Stromal cell of bone marrow (primary cell): ENCODE data around the gene RBM42.

Source experiments
- DNase-seq: peaks from one replicate; pipeline ENCODE4 v3.0.0-alpha.2; 2012; ENCODE audit warnings: low read depth

RBM42 gene

DNA sequence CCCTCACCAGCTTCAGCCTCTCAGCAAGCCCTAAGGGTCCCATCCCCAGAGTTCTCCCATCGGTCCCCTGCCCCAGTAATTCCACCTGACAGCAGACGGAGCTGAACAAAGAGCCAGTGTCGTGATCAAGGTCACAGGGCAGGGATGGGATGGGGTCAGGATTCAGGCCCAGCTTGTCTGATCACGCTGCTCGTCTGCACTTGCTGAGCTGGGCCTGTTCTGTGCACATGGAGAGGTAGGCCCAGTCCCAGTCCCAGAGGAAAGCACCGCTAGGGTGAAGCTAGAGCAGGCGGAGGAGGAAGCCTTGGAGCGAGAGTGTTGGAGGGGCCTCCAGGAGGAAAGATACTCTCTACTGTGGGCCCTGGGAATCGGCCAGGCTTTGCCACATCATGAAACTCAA is 7.1 kb upstream of the RBM42 start:
- DNase-seq = no peak

DNA sequence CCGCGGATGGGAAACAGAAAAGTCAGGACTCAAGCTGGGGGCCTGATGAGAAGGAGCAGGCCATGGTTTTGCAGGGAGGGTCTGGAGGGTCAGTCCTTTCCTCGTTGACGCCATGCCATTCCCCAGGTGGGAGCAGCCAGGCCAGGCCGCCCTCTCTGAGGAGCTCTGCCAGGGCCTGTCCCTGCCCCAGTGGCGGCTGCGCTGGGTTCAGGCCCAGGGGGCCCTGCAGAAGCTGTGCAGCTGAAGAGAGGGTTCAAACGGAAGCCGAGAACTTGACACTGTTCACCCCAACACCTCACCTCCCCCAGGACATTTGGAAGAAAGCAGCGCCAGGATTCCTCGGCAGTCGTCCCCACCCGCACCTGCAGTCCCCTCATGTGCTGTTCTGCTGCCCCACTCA is 6.1 kb upstream of the RBM42 start:
- DNase-seq = no peak

DNA sequence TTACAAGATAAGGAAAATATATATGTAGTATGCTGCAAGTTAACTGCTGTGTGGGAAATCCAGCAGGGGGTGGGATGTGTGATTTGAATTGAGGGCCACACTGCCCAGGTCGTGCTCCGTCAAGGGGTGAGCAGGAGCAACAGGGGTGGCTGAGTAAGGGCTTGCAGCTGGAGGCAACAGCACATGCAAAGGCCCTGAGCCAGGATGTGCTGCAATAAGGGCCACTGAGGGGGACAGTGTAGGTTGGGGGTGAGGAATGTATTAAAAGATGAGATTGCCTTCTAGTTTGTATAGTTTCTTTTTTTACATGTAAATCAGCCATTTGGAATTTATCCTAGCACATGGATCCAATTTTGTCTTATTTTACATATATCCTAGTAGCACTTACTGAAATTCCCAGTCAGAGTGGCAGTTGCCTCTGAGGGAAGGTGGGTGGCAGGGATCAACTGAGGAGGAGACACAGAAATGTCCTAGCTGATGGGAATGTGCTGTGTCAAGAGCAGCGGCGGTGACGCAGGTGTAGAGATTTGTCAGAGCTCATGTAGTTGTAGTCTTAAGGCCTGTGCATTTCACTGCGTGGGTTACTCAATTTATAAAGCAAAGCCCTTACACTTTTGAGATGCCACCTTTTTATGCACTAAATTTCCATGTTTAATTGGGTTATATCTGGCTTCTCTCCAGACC is 5.4 kb upstream of the RBM42 start:
- no peak for DNase-seq

DNA sequence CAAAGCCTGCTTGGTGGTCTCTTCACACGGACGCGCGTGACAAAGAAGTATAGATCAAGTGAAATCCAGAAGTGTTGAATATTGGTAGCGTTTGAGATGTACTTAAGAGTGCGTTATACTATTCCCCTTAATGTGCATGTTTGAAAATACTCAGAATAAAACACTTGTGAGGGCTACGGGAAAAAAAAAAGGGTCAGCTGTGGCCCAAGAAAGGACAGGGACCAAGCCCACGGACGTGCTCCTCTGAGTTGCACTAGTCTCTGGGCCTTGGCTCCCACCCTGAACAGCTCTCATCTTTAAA is 622 bp upstream of the RBM42 start:
- DNase-seq = no peak

DNA sequence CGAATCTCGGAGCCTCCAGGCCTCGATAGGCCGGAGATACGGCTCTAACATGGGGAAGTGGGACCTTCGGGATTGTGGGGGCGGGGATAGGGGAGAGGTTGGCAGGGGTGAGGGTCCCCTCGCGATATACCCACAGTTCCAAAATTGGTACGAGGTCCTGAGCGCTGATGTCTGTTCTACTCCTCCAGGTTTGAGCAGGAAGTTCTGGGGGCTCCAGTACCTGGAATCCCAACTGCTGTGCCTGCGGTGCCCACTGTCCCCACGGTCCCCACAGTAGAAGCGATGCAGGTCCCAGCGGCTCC is 447 bp downstream of the RBM42 start:
- no peak for DNase-seq

DNA sequence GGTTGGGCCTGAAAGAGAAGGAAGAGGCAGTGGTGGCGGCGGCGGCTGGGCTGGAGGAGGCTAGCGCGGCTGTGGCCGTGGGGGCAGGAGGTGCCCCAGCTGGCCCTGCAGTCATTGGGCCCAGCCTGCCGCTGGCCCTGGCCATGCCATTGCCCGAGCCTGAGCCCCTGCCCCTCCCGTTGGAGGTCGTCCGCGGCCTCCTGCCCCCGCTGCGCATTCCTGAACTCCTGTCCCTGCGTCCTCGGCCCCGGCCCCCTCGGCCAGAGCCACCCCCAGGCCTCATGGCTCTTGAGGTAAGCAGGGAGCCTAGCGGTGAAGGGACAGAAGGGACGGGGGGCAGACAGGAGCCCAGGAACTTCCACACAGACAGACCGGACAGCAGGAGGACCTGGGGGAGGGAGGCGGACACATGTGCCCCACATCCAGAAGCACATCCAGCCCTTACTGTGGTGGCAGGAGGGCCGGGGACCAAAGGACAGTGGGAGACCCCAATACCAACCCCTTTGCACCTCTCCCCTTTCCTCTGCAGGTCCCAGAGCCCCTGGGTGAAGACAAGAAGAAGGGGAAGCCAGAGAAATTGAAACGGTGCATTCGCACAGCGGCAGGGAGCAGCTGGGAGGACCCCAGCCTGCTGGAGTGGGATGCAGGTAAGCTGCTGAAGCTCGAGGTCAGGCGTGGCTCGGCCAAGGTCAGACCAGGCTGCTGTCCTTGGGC is 5.0 kb downstream of the RBM42 start:
- DNase-seq = no peak

DNA sequence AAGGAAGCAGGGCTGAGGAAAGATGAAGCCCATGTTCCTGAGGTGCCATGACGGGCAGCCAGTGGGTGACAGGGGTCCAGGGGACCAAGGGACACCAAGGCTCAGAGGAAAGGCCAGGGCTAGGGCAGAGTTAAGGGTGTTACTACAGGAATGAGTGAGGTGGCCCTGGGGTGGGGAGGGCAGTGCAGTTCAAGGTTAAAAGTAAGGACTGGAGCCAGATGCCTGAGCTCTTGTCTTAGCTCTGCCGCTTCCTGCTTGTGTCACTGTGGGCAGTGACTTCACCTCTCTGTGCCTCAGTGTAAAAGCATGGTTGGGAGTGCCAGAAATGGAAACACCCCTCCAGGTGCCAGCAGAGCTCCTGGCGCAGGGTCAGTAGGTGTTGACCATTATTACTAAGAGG is 7.8 kb downstream of the RBM42 start:
- no peak for DNase-seq

DNA sequence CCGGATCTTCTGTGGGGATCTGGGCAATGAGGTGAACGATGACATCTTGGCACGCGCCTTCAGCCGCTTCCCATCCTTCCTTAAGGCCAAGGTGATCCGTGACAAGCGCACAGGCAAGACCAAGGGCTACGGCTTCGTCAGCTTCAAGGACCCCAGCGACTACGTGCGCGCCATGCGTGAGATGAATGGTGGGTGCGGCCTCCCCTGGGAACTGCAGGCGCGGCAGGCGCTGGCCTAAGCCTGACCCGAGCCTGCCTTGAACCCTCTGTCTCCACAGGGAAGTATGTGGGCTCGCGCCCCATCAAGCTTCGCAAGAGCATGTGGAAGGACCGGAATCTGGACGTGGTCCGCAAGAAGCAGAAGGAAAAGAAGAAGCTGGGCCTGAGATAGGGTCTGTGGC is 8.3 kb downstream of the RBM42 start:
- DNase-seq = no peak

DNA sequence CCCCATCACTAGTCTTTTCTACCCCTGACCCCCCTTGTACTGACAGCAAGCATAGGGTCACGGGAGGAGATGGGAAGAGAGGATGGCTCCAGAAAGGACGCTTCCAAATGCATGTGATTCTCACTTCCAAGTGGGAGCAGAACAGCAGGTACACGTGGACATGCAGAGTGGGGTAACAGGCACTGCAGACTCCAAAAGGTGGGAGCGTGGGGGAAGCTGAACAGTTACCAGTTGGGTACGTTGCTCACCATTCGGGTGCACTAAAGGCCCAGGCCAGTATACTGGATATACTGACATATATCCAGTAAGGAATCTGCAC is 10.4 kb downstream of the RBM42 start:
- DNase-seq = no peak

DNA sequence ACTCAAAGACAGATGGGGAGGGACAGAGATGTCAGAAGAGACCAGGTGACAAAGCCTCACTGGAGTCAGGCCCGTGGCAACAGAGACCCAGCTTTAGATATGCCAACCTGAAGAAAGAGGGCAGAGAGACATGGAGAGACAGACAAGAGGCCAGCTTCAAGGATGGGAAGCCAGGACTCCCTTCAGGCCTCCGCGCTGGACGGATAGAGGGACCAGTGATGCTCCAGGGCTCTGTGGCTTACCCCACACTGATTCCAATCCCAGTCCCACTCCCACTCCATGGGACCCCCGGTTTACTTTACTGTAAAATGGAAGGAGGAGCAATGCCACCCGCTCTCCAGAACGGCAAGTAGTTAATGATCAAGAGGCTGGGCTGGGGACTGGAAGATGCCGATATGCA is 11.0 kb downstream of the RBM42 start:
- DNase-seq = no peak

DNA sequence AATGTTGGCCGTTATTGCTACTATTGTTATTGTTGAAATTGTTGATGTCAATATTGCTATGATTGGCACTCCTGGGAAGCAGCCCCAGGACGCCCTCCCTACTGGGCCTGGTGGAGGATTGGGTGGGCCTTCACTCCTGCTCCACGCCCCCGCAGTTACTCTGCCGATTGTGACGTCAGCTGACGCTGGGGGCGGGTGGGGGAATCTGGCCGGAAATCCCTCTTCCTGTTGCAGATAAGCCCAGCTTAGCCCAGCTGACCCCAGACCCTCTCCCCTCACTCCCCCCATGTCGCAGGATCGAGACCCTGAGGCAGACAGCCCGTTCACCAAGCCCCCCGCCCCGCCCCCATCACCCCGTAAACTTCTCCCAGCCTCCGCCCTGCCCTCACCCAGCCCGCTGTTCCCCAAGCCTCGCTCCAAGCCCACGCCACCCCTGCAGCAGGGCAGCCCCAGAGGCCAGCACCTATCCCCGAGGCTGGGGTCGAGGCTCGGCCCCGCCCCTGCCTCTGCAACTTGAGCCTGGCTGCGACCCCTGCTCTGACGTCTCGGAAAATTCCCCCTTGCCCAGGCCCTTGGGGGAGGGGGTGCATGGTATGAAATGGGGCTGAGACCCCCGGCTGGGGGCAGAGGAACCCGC is 12.8 kb downstream of the RBM42 start, which contains the start of gene ETV2:
Gene ETV2, plus strand, starts transcription at position 231 of the 637 bp plus-strand sequence. CDS start 716 bp downstream, outside the sequence.
- no peak for DNase-seq

DNA sequence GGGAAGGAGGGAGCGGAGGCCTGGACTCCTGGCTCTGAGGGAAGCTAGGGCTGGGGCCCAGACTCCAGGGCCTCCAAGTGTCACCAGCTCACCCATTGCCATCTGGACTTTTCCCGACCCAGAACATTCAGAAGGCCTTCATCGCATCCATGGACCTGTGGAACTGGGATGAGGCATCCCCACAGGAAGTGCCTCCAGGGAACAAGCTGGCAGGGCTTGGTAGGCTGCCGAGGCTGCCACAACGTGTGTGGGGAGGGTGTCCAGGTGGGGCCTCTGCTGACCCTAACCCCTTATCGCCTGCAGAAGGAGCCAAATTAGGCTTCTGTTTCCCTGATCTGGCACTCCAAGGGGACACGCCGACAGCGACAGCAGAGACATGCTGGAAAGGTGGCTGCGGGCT is 13.5 kb downstream of the RBM42 start:
- DNase-seq = no peak

DNA sequence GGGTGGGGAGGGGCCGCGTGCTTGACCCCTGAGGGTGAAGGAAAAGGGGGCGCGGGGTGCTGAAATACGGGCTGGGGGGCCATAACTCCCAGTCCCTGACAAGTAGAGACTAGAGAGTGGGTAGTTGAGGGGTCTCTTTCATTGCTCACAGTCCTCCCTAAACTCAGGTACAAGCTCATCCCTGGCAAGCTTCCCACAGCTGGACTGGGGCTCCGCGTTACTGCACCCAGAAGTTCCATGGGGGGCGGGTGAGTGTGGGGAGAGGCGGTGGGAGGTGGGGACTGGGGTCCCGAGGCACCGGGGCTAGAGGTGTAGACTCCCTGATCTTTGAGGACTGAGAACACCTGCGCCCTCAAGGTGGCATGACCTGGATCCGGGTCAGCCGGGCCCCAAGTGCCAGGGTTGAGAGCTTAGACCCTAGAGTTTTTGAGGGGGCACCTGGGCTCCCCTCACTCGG is 14.0 kb downstream of the RBM42 start:
- no peak for DNase-seq

DNA sequence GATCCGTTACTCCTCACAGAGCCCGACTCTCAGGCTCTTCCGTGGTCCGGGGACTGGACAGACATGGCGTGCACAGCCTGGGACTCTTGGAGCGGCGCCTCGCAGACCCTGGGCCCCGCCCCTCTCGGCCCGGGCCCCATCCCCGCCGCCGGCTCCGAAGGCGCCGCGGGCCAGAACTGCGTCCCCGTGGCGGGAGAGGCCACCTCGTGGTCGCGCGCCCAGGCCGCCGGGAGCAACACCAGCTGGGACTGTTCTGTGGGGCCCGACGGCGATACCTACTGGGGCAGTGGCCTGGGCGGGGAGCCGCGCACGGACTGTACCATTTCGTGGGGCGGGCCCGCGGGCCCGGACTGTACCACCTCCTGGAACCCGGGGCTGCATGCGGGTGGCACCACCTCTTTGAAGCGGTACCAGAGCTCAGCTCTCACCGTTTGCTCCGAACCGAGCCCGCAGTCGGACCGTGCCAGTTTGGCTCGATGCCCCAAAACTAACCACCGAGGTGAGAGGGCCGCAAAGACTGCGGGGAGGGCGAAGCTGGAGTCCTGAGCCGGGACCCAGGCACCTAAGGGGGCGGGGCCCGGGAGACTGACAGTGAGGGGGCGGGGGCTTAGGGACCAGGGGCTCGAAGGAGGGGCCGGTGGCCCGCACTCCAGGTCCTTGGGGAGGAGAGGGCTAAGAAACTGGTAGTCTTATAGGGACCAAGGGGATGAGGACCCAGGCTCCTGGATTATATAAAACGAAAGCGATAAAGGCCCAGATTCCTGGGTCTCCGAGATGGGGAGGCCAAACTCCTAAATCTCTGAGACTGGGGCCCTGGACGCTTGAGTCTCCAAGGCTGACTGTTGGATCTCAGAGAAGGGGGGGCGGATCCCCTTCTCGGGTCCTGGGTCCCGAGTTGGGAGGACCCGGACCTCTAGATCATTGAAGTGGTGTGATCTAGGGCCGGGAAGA is 14.7 kb downstream of the RBM42 start:
- peak; percentile 35 for DNase-seq

DNA sequence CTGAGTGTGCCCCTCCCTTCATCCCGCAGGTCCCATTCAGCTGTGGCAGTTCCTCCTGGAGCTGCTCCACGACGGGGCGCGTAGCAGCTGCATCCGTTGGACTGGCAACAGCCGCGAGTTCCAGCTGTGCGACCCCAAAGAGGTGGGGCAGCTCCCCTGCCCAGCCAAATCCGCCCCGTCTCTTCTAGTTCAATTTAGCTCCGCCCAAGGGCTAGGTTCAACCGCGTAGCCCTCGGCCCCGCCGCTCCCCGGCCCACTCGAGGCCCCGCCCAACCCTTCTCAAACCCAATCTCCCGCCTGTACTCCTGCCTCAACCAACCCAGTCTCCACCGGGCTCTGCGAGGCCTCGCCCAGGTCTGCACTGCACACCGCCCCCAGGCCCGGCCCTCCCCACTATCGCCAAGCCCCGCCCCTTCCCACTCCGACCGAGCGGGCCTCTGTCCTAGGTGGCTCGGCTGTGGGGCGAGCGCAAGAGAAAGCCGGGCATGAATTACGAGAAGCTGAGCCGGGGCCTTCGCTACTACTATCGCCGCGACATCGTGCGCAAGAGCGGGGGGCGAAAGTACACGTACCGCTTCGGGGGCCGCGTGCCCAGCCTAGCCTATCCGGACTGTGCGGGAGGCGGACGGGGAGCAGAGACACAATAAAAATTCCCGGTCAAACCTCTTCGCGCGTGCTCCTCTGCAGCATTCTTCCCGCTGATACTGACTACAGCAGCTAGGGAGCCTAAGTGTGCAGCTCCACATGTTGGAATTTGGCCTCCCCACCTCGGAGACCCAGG is 15.6 kb downstream of the RBM42 start:
- DNase-seq = peak; percentile 87

DNA sequence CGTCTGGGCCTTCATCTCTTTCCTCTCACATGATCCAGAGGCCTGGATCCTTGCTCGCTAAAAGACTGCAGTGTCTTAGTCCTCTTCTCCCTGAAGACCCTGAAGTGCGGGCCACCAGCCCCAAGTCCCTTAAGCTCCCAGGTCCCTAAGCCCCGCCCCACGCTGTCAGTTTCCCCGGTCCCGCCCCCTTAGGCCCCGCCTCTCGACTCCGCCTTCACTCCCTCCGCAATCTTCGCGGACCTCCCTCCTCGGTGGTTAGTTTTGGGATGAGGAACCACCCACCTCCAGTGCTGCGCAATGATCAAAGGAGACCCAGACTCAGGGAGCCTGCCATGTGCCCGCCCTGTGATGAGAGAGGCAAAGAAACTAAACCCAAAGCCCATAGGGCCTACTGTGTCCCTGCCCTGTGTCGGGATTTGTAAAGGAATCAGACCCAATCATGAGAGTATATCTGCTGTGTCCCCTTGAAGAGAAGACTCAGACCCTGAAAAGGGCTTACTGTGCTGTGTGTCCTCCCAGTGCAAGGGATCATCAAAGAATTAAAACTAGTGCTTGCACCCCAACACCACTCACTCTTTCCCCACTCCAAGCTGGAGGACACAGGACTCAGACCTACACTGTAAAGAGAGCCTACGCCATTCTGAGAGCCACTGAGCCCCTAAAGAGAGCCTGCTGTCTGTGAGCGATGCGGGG is 16.3 kb downstream of the RBM42 start:
- no peak for DNase-seq

DNA sequence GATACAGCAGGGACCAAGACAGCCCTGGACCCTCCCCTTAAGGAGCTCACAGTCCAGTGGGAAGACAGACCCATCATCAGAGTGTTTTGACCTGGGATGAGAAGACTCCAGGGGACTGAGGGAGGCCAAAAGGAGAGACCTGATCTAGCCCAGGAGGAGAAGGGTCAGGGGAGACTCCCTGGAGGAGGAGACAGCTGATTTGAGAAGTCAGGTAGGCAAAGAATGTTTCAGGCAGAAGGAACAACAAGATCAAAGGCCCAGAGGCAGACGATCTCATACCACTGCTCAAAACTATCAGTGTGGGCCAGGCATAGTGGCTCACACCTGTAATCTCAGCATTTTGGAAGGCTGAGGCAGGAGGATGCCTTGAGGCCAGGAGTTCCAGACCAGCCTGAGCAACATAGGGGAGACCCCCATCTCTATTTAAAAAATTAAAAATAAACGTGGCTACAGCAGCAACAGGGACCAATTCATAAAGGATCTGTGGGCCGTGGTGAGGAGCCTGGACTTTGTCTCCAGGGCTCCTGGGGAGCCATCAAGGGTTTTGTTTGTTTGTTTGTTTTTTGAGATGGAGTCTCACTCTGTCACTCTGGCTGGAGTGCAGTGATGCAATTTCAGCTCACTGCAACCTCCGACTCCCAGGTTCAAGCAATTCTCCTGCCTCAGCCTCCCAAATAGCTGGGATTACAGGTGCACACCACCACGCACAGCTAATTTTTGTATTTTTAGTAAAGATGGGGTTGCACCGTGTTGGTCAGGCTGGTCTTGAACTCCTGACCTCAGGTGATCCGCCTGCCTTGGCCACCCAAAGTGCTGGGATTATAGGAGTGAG is 17.1 kb downstream of the RBM42 start:
- DNase-seq = no peak

DNA sequence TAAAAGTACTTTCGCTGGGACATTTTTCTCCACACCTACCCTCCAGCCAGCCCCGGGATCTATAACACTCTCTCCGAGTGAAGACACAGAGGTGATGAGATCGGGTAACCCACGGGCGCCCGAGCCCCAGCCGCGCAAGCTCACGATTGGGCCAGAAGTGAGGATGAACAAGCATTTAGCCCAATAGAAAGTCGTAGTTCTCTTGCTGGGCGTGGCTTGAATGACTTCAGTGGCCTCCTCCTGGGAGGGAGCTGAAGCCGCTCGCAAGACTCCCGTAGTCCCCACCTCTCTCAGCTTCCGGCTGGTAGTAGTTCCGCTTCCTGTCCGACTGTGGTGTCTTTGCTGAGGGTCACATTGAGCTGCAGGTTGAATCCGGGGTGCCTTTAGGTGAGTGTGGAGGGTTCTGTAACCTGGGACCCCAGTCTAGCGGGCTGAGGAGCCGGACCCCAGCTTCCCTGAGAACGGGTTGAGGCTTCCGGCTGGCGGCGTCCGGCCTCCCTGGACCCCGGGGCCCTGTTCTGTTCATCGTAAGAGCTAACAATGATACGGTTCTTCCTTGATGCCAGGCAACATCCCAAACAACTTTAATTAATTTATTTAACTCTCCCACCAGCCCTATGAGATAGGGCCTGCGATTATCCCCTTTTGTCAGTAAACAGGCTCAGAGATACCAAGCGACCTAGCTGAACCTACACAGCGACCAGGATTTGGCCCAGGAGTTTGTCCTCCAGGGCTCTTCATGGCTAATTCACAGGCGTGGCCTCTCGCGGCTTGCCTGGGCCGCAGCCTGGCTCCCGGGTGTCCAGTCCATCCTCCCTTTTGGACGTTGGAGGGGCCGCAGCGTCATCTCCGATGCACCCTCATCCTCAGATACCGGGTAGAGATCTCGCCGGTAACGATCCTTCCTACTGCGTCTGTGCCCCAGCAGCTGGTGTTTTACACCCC is 19.5 kb downstream of the RBM42 start, which contains the start of gene COX6B1:
Gene COX6B1, plus strand, starts transcription at position 307 of the 945 bp plus-strand sequence. CDS start 2,921 bp downstream, outside the sequence.
- peak; percentile 98 for DNase-seq

DNA sequence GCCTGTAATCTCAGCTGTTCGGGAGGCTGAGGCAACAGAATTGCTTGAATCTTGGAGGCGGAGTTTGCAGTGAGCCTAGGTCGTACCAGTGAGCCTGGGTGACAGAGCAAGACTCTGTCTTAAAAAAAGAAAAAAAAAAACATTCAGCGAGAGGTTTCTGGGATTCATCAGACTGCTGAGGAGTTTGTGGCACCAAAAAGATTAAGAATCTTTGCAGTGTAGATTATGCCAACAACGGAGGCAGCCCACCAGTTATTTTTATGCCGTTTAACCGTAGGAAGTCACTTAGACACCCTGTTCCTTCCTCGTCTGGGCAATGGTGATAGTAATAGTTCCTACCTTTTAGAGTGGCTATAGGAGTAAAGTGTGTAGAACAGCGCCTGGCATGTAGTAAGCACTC is 21.7 kb downstream of the RBM42 start:
- DNase-seq = no peak
